Mesothelial cell of epicardium (in vitro differentiated cells): Measurements from ENCODE around the gene GABRD. TPM values are rescaled to one million over a fixed set of nuclear protein-coding genes. Genes with fewer than 3 reads are reported as not detected.
"Not testable (repeated sequence)": the region's sequence is repeated elsewhere in the genome, so short reads cannot be mapped to it uniquely, and the experiment has no call there.

Experiments used
- DNase-seq, 2 experiments: peaks; one replicate each; pipeline ENCODE4 v3.0.0; 2021; ENCODE audit warnings: low spot score in 2 of 2; ENCODE audit not compliant: unreplicated experiment in 2 of 2
- H3K27ac Mint-ChIP-seq: 2 replicates; pipeline ENCODE4 v1.8.0; 2021; ENCODE audit warnings: mixed read lengths
- H3K27me3 Mint-ChIP-seq: 2 replicates; pipeline ENCODE4 v1.8.0; 2021; ENCODE audit warnings: low read depth, mixed read lengths
- H3K36me3 Mint-ChIP-seq: 2 replicates; pipeline ENCODE4 v1.8.0; 2021; ENCODE audit warnings: mixed read lengths
- H3K4me1 Mint-ChIP-seq: 2 replicates; pipeline ENCODE4 v1.8.0; 2021; ENCODE audit warnings: mixed read lengths
- H3K4me3 Mint-ChIP-seq: 2 replicates; pipeline ENCODE4 v1.8.0; 2021; ENCODE audit warnings: mild to moderate bottlenecking, moderate library complexity, mixed read lengths
- H3K9me3 Mint-ChIP-seq: 2 replicates; pipeline ENCODE4 v1.8.0; 2021; ENCODE audit warnings: mixed read lengths
- CTCF ChIP-seq: fragments of 200-600 bp; sonication (generic); IDR thresholded peaks from one replicate; pipeline ENCODE4 v1.5.0; 2021; ENCODE audit warnings: antibody characterized with exemption; ENCODE audit not compliant: unreplicated experiment
- total RNA-seq: library from RNA; stranded (reverse); gene quantifications from 3 replicates; pipeline ENCODE4 v1.2.1, GENCODE V29; 2021

The GABRD gene
- total RNA-seq, 1 donor from 2014 or later = 0.09 TPM

GRCh38 chr1:1978108-1978507 is 41.0 kb upstream of the GABRD start:
- DNase-seq = no peak
- Mint-ChIP-seq H3K27me3 (peaks cover 25% of the 10 kb centered on the region), H3K27ac (no peak overlapping the region), H3K9me3 (no peaks in the 10 kb centered on the region), H3K36me3 (no peaks in the 10 kb centered on the region), H3K4me3 (no peak overlapping the region), H3K4me1 (no peaks in the 10 kb centered on the region)
- TF ChIP-seq CTCF = no peak

- H3K36me3 Mint-ChIP-seq, H3K9me3 Mint-ChIP-seq, H3K4me1 Mint-ChIP-seq, H3K27ac Mint-ChIP-seq, H3K4me3 Mint-ChIP-seq, DNase-seq: not testable (repeated sequence)
- peaks cover 22% of the 10 kb centered on the region for H3K27me3 Mint-ChIP-seq
Observed at GRCh38 chr1:1978690-1979481, 40.3 kb upstream of the GABRD start.

GRCh38 chr1:1979482-1980165 is 39.5 kb upstream of the GABRD start:
- H3K4me1 Mint-ChIP-seq = no peaks in the 10 kb centered on the region
- H3K27me3 Mint-ChIP-seq = peaks cover 21% of the 10 kb centered on the region
- no peak for DNase-seq
- TF ChIP-seq CTCF = no peak
- no peak overlapping the region for H3K27ac Mint-ChIP-seq
- no peak overlapping the region for H3K4me3 Mint-ChIP-seq
- no peaks in the 10 kb centered on the region for H3K9me3 Mint-ChIP-seq
- no peaks in the 10 kb centered on the region for H3K36me3 Mint-ChIP-seq

- no peaks in the 10 kb centered on the region for H3K9me3 Mint-ChIP-seq
- no peak for DNase-seq
- peaks cover 11% of the 10 kb centered on the region for H3K27me3 Mint-ChIP-seq
- no peaks in the 10 kb centered on the region for H3K36me3 Mint-ChIP-seq
- H3K4me3 Mint-ChIP-seq = no peak overlapping the region
- TF ChIP-seq CTCF = no peak
- H3K4me1 Mint-ChIP-seq = no peaks in the 10 kb centered on the region
- H3K27ac Mint-ChIP-seq = no peak overlapping the region
Observed at GRCh38 chr1:1980467-1981141, 38.5 kb upstream of the GABRD start.

GRCh38 chr1:1981142-1981500 is 38.0 kb upstream of the GABRD start:
- no peaks in the 10 kb centered on the region for H3K9me3 Mint-ChIP-seq
- H3K4me3 Mint-ChIP-seq = no peak overlapping the region
- DNase-seq = no peak
- peaks cover 11% of the 10 kb centered on the region for H3K27me3 Mint-ChIP-seq
- TF ChIP-seq CTCF = no peak
- H3K4me1 Mint-ChIP-seq = no peaks in the 10 kb centered on the region
- no peaks in the 10 kb centered on the region for H3K36me3 Mint-ChIP-seq
- H3K27ac Mint-ChIP-seq = no peak overlapping the region

GRCh38 chr1:1981631-1982327 is 37.4 kb upstream of the GABRD start:
- not testable (repeated sequence) for DNase-seq, H3K27ac Mint-ChIP-seq, H3K27me3 Mint-ChIP-seq, H3K9me3 Mint-ChIP-seq, H3K4me3 Mint-ChIP-seq, H3K4me1 Mint-ChIP-seq, H3K36me3 Mint-ChIP-seq
